Head of caudate nucleus (tissue), 42 donors: ENCODE measurements around the gene DIAPH2.

Experiments
- DNase-seq, 42 donors: peaks; one replicate each; pipeline versions ENCODE4 v3.0.0 to v3.0.0-alpha.2; 2020 to 2021; ENCODE audit warnings: mixed read lengths in 7 of 42
- intact Hi-C: fragments of 100-400 bp; cut with DNase I; formaldehyde crosslinking; loops from one replicate; pipeline ENCODE4 v1.15.0; 2022

DIAPH2 gene

GRCh38 chrX:97479106-97479890, 794.7 kb downstream of the DIAPH2 start:
- intact Hi-C loops, result no loop called here
- DNase-seq, result no peak

GRCh38 chrX:97481228-97481627, 796.6 kb downstream of the DIAPH2 start:
- no peak for DNase-seq
- intact Hi-C loops, result no loop called here

GRCh38 chrX:97482666-97483300, 798.1 kb downstream of the DIAPH2 start:
- intact Hi-C loops, result no loop called here
- no peak for DNase-seq

- DNase-seq, result no peak
- intact Hi-C loops, result no loop called here
Observed at GRCh38 chrX:97490656-97491055, 806.0 kb downstream of the DIAPH2 start.

GRCh38 chrX:97494756-97495372, 810.2 kb downstream of the DIAPH2 start:
- no peak for DNase-seq
- intact Hi-C loops, result no loop called here

GRCh38 chrX:97498093-97498492, 813.5 kb downstream of the DIAPH2 start:
- DNase-seq, result no peak
- intact Hi-C loops, result no loop called here

GRCh38 chrX:97504431-97504830, 819.8 kb downstream of the DIAPH2 start:
- intact Hi-C loops, result no loop called here
- no peak for DNase-seq

GRCh38 chrX:97517763-97518162, 833.1 kb downstream of the DIAPH2 start:
- no peak for DNase-seq
- intact Hi-C loops, result no loop called here

- intact Hi-C loops, result no loop called here
- no peak for DNase-seq
Observed at GRCh38 chrX:97522307-97522706, 837.7 kb downstream of the DIAPH2 start.

- intact Hi-C loops, result no loop called here
- no peak for DNase-seq
Observed at GRCh38 chrX:97524340-97524739, 839.7 kb downstream of the DIAPH2 start.

GRCh38 chrX:97524997-97525396, 840.4 kb downstream of the DIAPH2 start:
- intact Hi-C loops, result no loop called here
- no peak for DNase-seq

- intact Hi-C loops, result no loop called here
Observed at GRCh38 chrX:97525981-97526380, 841.3 kb downstream of the DIAPH2 start.

GRCh38 chrX:97527725-97528124, 843.1 kb downstream of the DIAPH2 start:
- no peak for DNase-seq
- intact Hi-C loops, result no loop called here

More at GRCh38 chrX:97525981-97526380, 841.3 kb downstream of the DIAPH2 start:
- DNase-seq, result no peak

- intact Hi-C loops, result no loop called here
- no peak for DNase-seq
Observed at GRCh38 chrX:97529536-97530200, 845.0 kb downstream of the DIAPH2 start.

- intact Hi-C loops, result no loop called here
- DNase-seq, result no peak
Observed at GRCh38 chrX:97531825-97532224, 847.2 kb downstream of the DIAPH2 start.

- intact Hi-C loops, result no loop called here
- DNase-seq, result no peak
Observed at GRCh38 chrX:97538745-97539144, 854.1 kb downstream of the DIAPH2 start.

GRCh38 chrX:97539970-97540519, 855.4 kb downstream of the DIAPH2 start:
- no peak for DNase-seq
- intact Hi-C loops, result no loop called here

GRCh38 chrX:97547877-97548578, 863.4 kb downstream of the DIAPH2 start:
- DNase-seq, result no peak
- intact Hi-C loops, result no loop called here

- intact Hi-C loops, result no loop called here
- no peak for DNase-seq
Observed at GRCh38 chrX:97551821-97552220, 867.2 kb downstream of the DIAPH2 start.
